H1 (cell line): ENCODE measurements around the gene GFPT1. TPM values are rescaled to one million over a fixed set of nuclear protein-coding genes. Genes with fewer than 3 reads are reported as not detected.

Source experiments
- CTCF ChIA-PET: fragments of 300-600 bp; sonication (Branson Sonifier 250); formaldehyde crosslinking; loops from one replicate; lab custom pipeline; 2021; ENCODE audit not compliant: partially characterized antibody; lab: Charles Lee
- POLR2A ChIA-PET: fragments of 300-600 bp; sonication (Branson Sonifier 250); formaldehyde crosslinking; loops from one replicate; lab custom pipeline; 2021; ENCODE audit warnings: inconsistent platforms; ENCODE audit not compliant: partially characterized antibody; lab: Charles Lee
- DNase-seq, 2 experiments: peaks; one replicate each; pipeline versions ENCODE4 v3.0.0 to v3.0.0-alpha.2; 2010 to 2022; ENCODE audit warnings: low spot score in 2 of 2, low read depth in 1 of 2, mixed read lengths in 1 of 2
- FAIRE-seq: peaks from 2 replicates; lab custom pipeline; 2011; peaks lifted over from hg19 to GRCh38; lab: Jason Lieb, UNC
- H2AFZ ChIP-seq: 2 replicates; pipeline ENCODE4 v1.8.1; 2012; ENCODE audit warnings: low read length, inconsistent platforms
- H2AK5ac ChIP-seq: 2 replicates; pipeline ENCODE4 v1.6.1; 2013; ENCODE audit warnings: low read depth, low read length
- H2BK120ac ChIP-seq: replicated peaks from 2 replicates; pipeline ENCODE3; 2013; ENCODE audit warnings: low read depth, low read length, inconsistent platforms
- H2BK12ac ChIP-seq: 2 replicates; pipeline ENCODE4 v1.6.1; 2013; ENCODE audit warnings: low read depth, low read length
- H2BK15ac ChIP-seq: 2 replicates; pipeline ENCODE4 v1.6.1; 2013; ENCODE audit warnings: low read length
- H2BK20ac ChIP-seq: 2 replicates; pipeline ENCODE4 v1.6.1; 2013; ENCODE audit warnings: low read length
- H2BK5ac ChIP-seq: 2 replicates; pipeline ENCODE4 v1.6.1; 2013; ENCODE audit warnings: low read depth, low read length
- H3K14ac ChIP-seq: 2 replicates; pipeline ENCODE4 v1.6.1; 2013; ENCODE audit warnings: inconsistent platforms; ENCODE audit not compliant: insufficient read length
- H3K18ac ChIP-seq: 2 replicates; pipeline ENCODE4 v1.6.1; 2013; ENCODE audit warnings: low read length; ENCODE audit errors: extremely low read depth
- H3K23ac ChIP-seq: 2 replicates; pipeline ENCODE4 v1.6.1; 2013; ENCODE audit warnings: inconsistent platforms; ENCODE audit not compliant: insufficient read length
- H3K23me2 ChIP-seq: 2 replicates; pipeline ENCODE4 v1.6.1; 2013; ENCODE audit warnings: low read depth, low read length
- H3K27ac ChIP-seq: 2 replicates; pipeline ENCODE4 v1.6.1; 2011; ENCODE audit warnings: low read depth, low read length, inconsistent platforms
- H3K27me3 ChIP-seq, 4 experiments: replicated peaks in 1 of 4; 1 replicate in 1 of 4; 2 replicates in 3 of 4; pipeline versions ENCODE4 v1.6.1 to v1.8.1; 2011 to 2013; ENCODE audit warnings: low read length in 3 of 4, mild to moderate bottlenecking in 3 of 4, inconsistent platforms in 2 of 4, mixed read lengths in 2 of 4, moderate library complexity in 1 of 4; ENCODE audit not compliant: control insufficient read depth in 3 of 4, insufficient read depth in 3 of 4; ENCODE audit errors: extremely low read depth in 1 of 4
- H3K36me3 ChIP-seq, 4 experiments: 2 replicates each; pipeline versions ENCODE4 v1.6.1 to v1.8.1; 2011 to 2013; ENCODE audit warnings: mild to moderate bottlenecking in 4 of 4, low read length in 3 of 4, moderate library complexity in 2 of 4, control low read depth in 1 of 4, inconsistent platforms in 1 of 4; ENCODE audit not compliant: insufficient read depth in 4 of 4, control insufficient read depth in 2 of 4
- H3K4ac ChIP-seq: replicated peaks from 2 replicates; pipeline ENCODE3; 2013; ENCODE audit warnings: low read length, low read depth, mixed read lengths, inconsistent platforms; ENCODE audit not compliant: insufficient read length
- H3K4me1 ChIP-seq, 4 experiments: replicated peaks in 1 of 4; 1 replicate in 1 of 4; 2 replicates in 3 of 4; pipeline versions ENCODE4 v1.6.1 to v1.8.1; 2011 to 2013; ENCODE audit warnings: low read length in 3 of 4, inconsistent platforms in 2 of 4, mixed read lengths in 1 of 4; ENCODE audit not compliant: insufficient read depth in 4 of 4, control insufficient read depth in 3 of 4
- H3K4me2 ChIP-seq, 2 experiments: 2 replicates each; pipeline versions ENCODE4 v1.6.1 to v1.8.1; 2011 to 2013; ENCODE audit warnings: low read depth in 2 of 2, low read length in 2 of 2, control low read depth in 1 of 2, inconsistent platforms in 1 of 2, mild to moderate bottlenecking in 1 of 2; ENCODE audit not compliant: insufficient read depth in 1 of 2
- H3K4me3 ChIP-seq, 4 experiments: fragments of 200-600, 300-600 bp in 1 of 4; sonication (generic), shearing (Covaris generic), sonication (Bioruptor Twin) in 1 of 4; 2 replicates each; pipeline versions ENCODE4 v1.5.1 to v1.8.1; 2011 to 2016; ENCODE audit warnings: low read length in 4 of 4, low read depth in 3 of 4, control low read depth in 2 of 4, inconsistent platforms in 2 of 4, mild to moderate bottlenecking in 2 of 4, mixed read lengths in 1 of 4, moderate library complexity in 1 of 4; ENCODE audit not compliant: insufficient read depth in 2 of 4; ENCODE audit errors: extremely low read depth in 1 of 4
- H3K56ac ChIP-seq: replicated peaks from 2 replicates; pipeline ENCODE3; 2013; ENCODE audit warnings: low read depth, mild to moderate bottlenecking, mixed read lengths, low read length, inconsistent platforms; ENCODE audit not compliant: insufficient read length
- H3K79me1 ChIP-seq: 2 replicates; pipeline ENCODE4 v1.6.1; 2013; ENCODE audit warnings: low read depth, low read length, control low read depth
- H3K79me2 ChIP-seq, 2 experiments: 2 replicates each; pipeline versions ENCODE4 v1.6.1 to v1.8.1; 2012 to 2013; ENCODE audit warnings: low read length in 2 of 2, mild to moderate bottlenecking in 2 of 2, inconsistent platforms in 1 of 2; ENCODE audit not compliant: insufficient read depth in 2 of 2, control insufficient read depth in 1 of 2
- H3K9ac ChIP-seq, 4 experiments: replicated peaks in 1 of 4; 1 replicate in 1 of 4; 2 replicates in 3 of 4; pipeline versions ENCODE4 v1.6.1 to v1.8.1; 2011 to 2013; ENCODE audit warnings: low read depth in 3 of 4, low read length in 3 of 4, control low read depth in 2 of 4, mild to moderate bottlenecking in 2 of 4, moderate library complexity in 2 of 4, inconsistent platforms in 1 of 4; ENCODE audit errors: extremely low read depth in 1 of 4
- H3K9me3 ChIP-seq, 2 experiments: 2 replicates each; pipeline versions ENCODE4 v1.6.1 to v1.8.1; 2012 to 2013; ENCODE audit warnings: mild to moderate bottlenecking in 2 of 2, moderate library complexity in 2 of 2, control low read depth in 1 of 2, inconsistent platforms in 1 of 2, low read depth in 1 of 2, low read length in 1 of 2, mixed read lengths in 1 of 2; ENCODE audit not compliant: insufficient read depth in 2 of 2
- H4K20me1 ChIP-seq, 2 experiments: replicated peaks in 1 of 2; 2 replicates each; pipeline versions ENCODE3 to v1.8.1; 2011 to 2013; ENCODE audit warnings: inconsistent platforms in 2 of 2, low read length in 2 of 2, mild to moderate bottlenecking in 1 of 2; ENCODE audit not compliant: insufficient read depth in 2 of 2, control insufficient read depth in 1 of 2
- H4K5ac ChIP-seq: 2 replicates; pipeline ENCODE4 v1.6.1; 2013; ENCODE audit warnings: low read length, low read depth, mixed read lengths, inconsistent platforms; ENCODE audit not compliant: insufficient read length
- H4K8ac ChIP-seq: 2 replicates; pipeline ENCODE4 v1.8.0; 2013; ENCODE audit warnings: mild to moderate bottlenecking, moderate library complexity, low read length, inconsistent platforms; ENCODE audit not compliant: insufficient read depth; ENCODE audit errors: extremely low read depth
- H4K91ac ChIP-seq: replicated peaks from 2 replicates; pipeline ENCODE3; 2013; ENCODE audit warnings: low read length, mixed read lengths, inconsistent platforms; ENCODE audit not compliant: insufficient read length
- ASH2L ChIP-seq: fragments of 200-600, 300-600 bp; sonication (generic); IDR thresholded peaks from one replicate; pipeline ENCODE4 v1.7.1; 2017; ENCODE audit warnings: low read length
- ATF3 ChIP-seq: IDR thresholded peaks from 2 replicates; pipeline ENCODE4 v1.6.1; 2011; ENCODE audit warnings: low read depth, mild to moderate bottlenecking, low read length; ENCODE audit not compliant: insufficient read depth
- KDM1A ChIP-seq: fragments of 200-600, 300-600 bp; sonication (generic); IDR thresholded peaks from 2 replicates; pipeline ENCODE4 v1.7.1; 2016; ENCODE audit warnings: mild to moderate bottlenecking, low read length, borderline replicate concordance
- MAX ChIP-seq: IDR thresholded peaks from 2 replicates; pipeline ENCODE4 v1.6.1; 2012; ENCODE audit warnings: inconsistent platforms
- PHF8 ChIP-seq: fragments of 200-600 bp; sonication (generic); conservative IDR thresholded peaks from 2 replicates; pipeline ENCODE4 v1.7.1; 2012; ENCODE audit warnings: low read depth, mild to moderate bottlenecking, inconsistent platforms, low read length, moderate library complexity
- POLR2A ChIP-seq, 2 experiments: IDR thresholded peaks; 1 replicate in 1 of 2; 2 replicates in 1 of 2; pipeline ENCODE4 v1.6.1; 2011; ENCODE audit warnings: low read depth in 2 of 2, low read length in 2 of 2, mild to moderate bottlenecking in 2 of 2; ENCODE audit errors: control extremely low read depth in 1 of 2
- RAD21 ChIP-seq, 2 experiments: IDR thresholded peaks in 1 of 2; conservative IDR thresholded peaks in 1 of 2; 2 replicates each; pipeline ENCODE4 v1.6.1; 2011; ENCODE audit warnings: low read depth in 2 of 2, low read length in 2 of 2, improper control_type of control experiment in 1 of 2, inconsistent platforms in 1 of 2, mild to moderate bottlenecking in 1 of 2, moderate library complexity in 1 of 2
- SIN3A ChIP-seq, 2 experiments: IDR thresholded peaks in 1 of 2; conservative IDR thresholded peaks in 1 of 2; 2 replicates each; pipeline ENCODE4 v1.6.1; 2011 to 2012; ENCODE audit warnings: low read length in 2 of 2, improper control_type of control experiment in 1 of 2, low read depth in 1 of 2, mild to moderate bottlenecking in 1 of 2
- TAF1 ChIP-seq: IDR thresholded peaks from 2 replicates; pipeline ENCODE4 v1.6.1; 2011; ENCODE audit warnings: mild to moderate bottlenecking, low read depth, low read length
- WGBS, 2 experiments: shearing (Covaris generic) in 1 of 2; methylation state at CpG; one replicate each; pipeline versions ENCODE4 v1.1.6 to v1.1.7; 2013 to 2015; ENCODE audit warnings: low lambda C conversion rate in 2 of 2, mixed read lengths in 2 of 2, inconsistent platforms in 1 of 2, low coverage in 1 of 2, missing lambda C conversion rate in 1 of 2; ENCODE audit not compliant: insufficient replicate concordance in 2 of 2, insufficient coverage in 1 of 2, insufficient read length in 1 of 2; ENCODE audit errors: extremely low coverage in 1 of 2, missing lambda C conversion rate in 1 of 2; 5-methylcytosine and 5-hydroxymethylcytosine counted together
- polyA plus RNA-seq, 7 experiments: library from polyadenylated mRNA; depleted of rRNA in 3 of 7; stranded (reverse) in 5 of 7; unstranded in 2 of 7; fragments of >200 nt in 5 of 7; fragments of 200-250 nt in 2 of 7; gene quantifications; 1 replicate in 5 of 7; 2 replicates in 1 of 7; 4 replicates in 1 of 7; pipeline versions ENCODE4 v1.2.1 to v1.2.3, GENCODE V29; 2011 to 2013; ENCODE audit warnings: missing spikeins in 2 of 7, mixed read lengths in 2 of 7
- total RNA-seq: library from RNA; stranded (reverse); fragmentation: NEBNext Ultra II Directional; extraction: Animal tissue kit (Norgen Biotek cat#: 25700); gene quantifications from 2 replicates; pipeline ENCODE4 v1.2.1, GENCODE V29; 2021

Gene GFPT1
- total and polyA plus RNA-seq, 2 of the 8 experiments (the other 6 are each of a cell fraction or from before 2014, with no cell fraction given) = 13.3 to 76.2 TPM

- peaks cover 0 to 16% (median 9%) of the 10 kb centered on the region in 4 experiments; a peak in 6 of 7 replicates for H3K4me1 ChIP-seq
- H2AK5ac ChIP-seq = no peak overlapping the region
- H3K9me3 ChIP-seq = no peaks in the 10 kb centered on the region
- no peak overlapping the region for H2BK15ac ChIP-seq
- H4K20me1 ChIP-seq = no peaks in the 10 kb centered on the region
- no peak overlapping the region for H2BK5ac ChIP-seq
- peak overlapping the region; percentile 6 for H4K91ac ChIP-seq
- no peak overlapping the region for H3K14ac ChIP-seq
- peak overlapping the region; percentile 39 for H4K8ac ChIP-seq
- peak overlapping the region; percentile 87; the same call in 1 of the 2 replicates for H2AFZ ChIP-seq
- no peaks in the 10 kb centered on the region for H3K79me2 ChIP-seq
- H3K4ac ChIP-seq = peak overlapping the region; percentile 3
- DNase-seq = peak; percentile 53 to 89
- no peaks in the 10 kb centered on the region for H3K79me1 ChIP-seq
- H2BK20ac ChIP-seq = no peak overlapping the region
- peaks cover 0 to 22% (median 13%) of the 10 kb centered on the region in 4 experiments; a peak in 6 of 7 replicates for H3K27me3 ChIP-seq
- H3K9ac ChIP-seq = peak overlapping the region in 2 of 4 experiments; percentile 51 to 54; a peak in 2 of 7 replicates
- H3K56ac ChIP-seq = no peak overlapping the region
- ChIA-PET CTCF (interaction anchor here (0.6 to 5.6 kb wide), 67 partner anchors 8 to 664 kb away, joined by 3 to 37 read pairs (median 4); partner anchors contain the start of gene NFU1), POLR2A (interaction anchor here (0.7 to 2.1 kb wide), 5 partner anchors 10 to 363 kb away, joined by 3 to 4 read pairs (median 4); no protein-coding TSS in a partner anchor)
- no peak overlapping the region for H2BK120ac ChIP-seq
- H3K23ac ChIP-seq = no peak overlapping the region
- FAIRE-seq = no peak
- peaks cover 13% of the 10 kb centered on the region; the same call in 1 of the 2 replicates for H3K23me2 ChIP-seq
- H3K27ac ChIP-seq = no peak overlapping the region
- 2% methylated on average over 56 of the region's 61 CpGs; no CpG with 5 or more reads in 1 of the 2 experiments for WGBS, 2 experiments
- H3K4me3 ChIP-seq = peak overlapping the region; percentile 26 to 79 (median 74)
- H3K36me3 ChIP-seq = no peaks in the 10 kb centered on the region
- no peak overlapping the region for H4K5ac ChIP-seq
- peak overlapping the region; percentile 78 for H3K18ac ChIP-seq
- H2BK12ac ChIP-seq = peak overlapping the region; percentile 60; the same call in 1 of the 2 replicates
- H3K4me2 ChIP-seq = peak overlapping the region; percentile 7 to 99
- no peak for TF ChIP-seq POLR2A (IDR thresholded peaks at IDR 0.05; ENCODE audit: control extremely low read depth in 1 of 2, low read depth in 2 of 2, low read length in 2 of 2)
- TF ChIP-seq MAX = peak; percentile 51; the same call in 1 of the 2 replicates
- TF ChIP-seq RAD21 (IDR thresholded peaks at IDR 0.05 in 1 of 2, conservative IDR thresholded peaks at IDR 0.05 in 1 of 2; ENCODE audit: low read depth in 2 of 2, low read length in 2 of 2) = peak; percentile 94 to 95
- TF ChIP-seq SIN3A (conservative IDR thresholded peaks at IDR 0.05 in 1 of 2, IDR thresholded peaks at IDR 0.05 in 1 of 2; ENCODE audit: low read depth in 1 of 2, low read length in 2 of 2) = no peak
- TF ChIP-seq ASH2L = peak; percentile 80
- TF ChIP-seq PHF8 = 0 out of 2 replicates have a peak, but pooled peaks have one; percentile 38
- 0 out of 2 replicates have a peak, but pooled peaks have one; percentile 12 for TF ChIP-seq TAF1
- peak; percentile 44; the same call in 1 of the 2 replicates for TF ChIP-seq KDM1A
- 0 out of 2 replicates have a peak, but pooled peaks have one; percentile 53 for TF ChIP-seq ATF3
These were observed 80.0 kb downstream of the GFPT1 start for GRCh38 chr2:69306822-69307578.
